ENCODE data around the gene NAXD. TPM values are rescaled to one million over a fixed set of nuclear protein-coding genes. Genes with fewer than 3 reads are reported as not detected.
A peak's percentile ranks its signal among the peaks of the same experiment; 100 is the strongest.

The NAXD gene
- total RNA-seq, 1 donor from 2014 or later: 32.7 TPM

- peaks cover 3% of the 10 kb centered on the region for H3K9me3 Mint-ChIP-seq
- DNase-seq (no peak), ATAC-seq (ENCODE audit: low read depth) (no peak)
- no peaks in the 10 kb centered on the region for H3K27me3 Mint-ChIP-seq
- TF ChIP-seq CTCF (IDR thresholded peaks at IDR 0.05): no peak
- peaks cover 71% of the 10 kb centered on the region for H3K36me3 Mint-ChIP-seq (ENCODE audit: low read depth)
- intact Hi-C loops (cut with micrococcal nuclease): no loop called here
- CTCF ChIA-PET: no interaction called here
- POLR2A ChIA-PET: no interaction called here
- peaks cover 84% of the 10 kb centered on the region for H3K4me1 Mint-ChIP-seq
- no peak overlapping the region for H3K4me3 Mint-ChIP-seq
- no peak overlapping the region for H3K27ac Mint-ChIP-seq
These were observed 46.7 kb downstream of the NAXD start for GRCh38 chr13:110662091-110662490.

- Mint-ChIP-seq H3K36me3 (ENCODE audit: low read depth) (peaks cover 77% of the 10 kb centered on the region), H3K9me3 (peaks cover 3% of the 10 kb centered on the region), H3K27ac (no peak overlapping the region), H3K4me1 (peaks cover 83% of the 10 kb centered on the region), H3K4me3 (no peak overlapping the region), H3K27me3 (no peaks in the 10 kb centered on the region)
- ChIA-PET POLR2A (interaction anchor here (0.6 to 1.7 kb wide), 3 partner anchors 13 to 236 kb away, joined by 4 to 8 read pairs (median 4); no protein-coding TSS in a partner anchor), CTCF (interaction anchor here (1.1 kb wide), 1 partner anchor 14 kb away, joined by 3 read pairs; no protein-coding TSS in a partner anchor)
- ATAC-seq (ENCODE audit: low read depth) (no peak), DNase-seq (no peak)
- intact Hi-C loops (cut with micrococcal nuclease): no loop called here
- no peak for TF ChIP-seq CTCF (IDR thresholded peaks at IDR 0.05)
These were observed 47.6 kb downstream of the NAXD start for GRCh38 chr13:110662777-110663443.

- intact Hi-C loops (cut with micrococcal nuclease): no loop called here
- Mint-ChIP-seq H3K27ac (no peak overlapping the region), H3K4me3 (no peak overlapping the region), H3K9me3 (peaks cover 3% of the 10 kb centered on the region), H3K36me3 (ENCODE audit: low read depth) (peaks cover 76% of the 10 kb centered on the region), H3K4me1 (peaks cover 79% of the 10 kb centered on the region), H3K27me3 (no peaks in the 10 kb centered on the region)
- ChIA-PET CTCF (interaction anchor here (1.1 kb wide), 1 partner anchor 13 kb away, joined by 3 read pairs; no protein-coding TSS in a partner anchor), POLR2A (interaction anchor here (1.7 kb wide), 2 partner anchors 13 to 52 kb away, joined by 4 to 8 read pairs; no protein-coding TSS in a partner anchor)
- DNase-seq (no peak), ATAC-seq (ENCODE audit: low read depth) (no peak)
- no peak for TF ChIP-seq CTCF (IDR thresholded peaks at IDR 0.05)
These were observed 48.1 kb downstream of the NAXD start for GRCh38 chr13:110663491-110663890.

DNA sequence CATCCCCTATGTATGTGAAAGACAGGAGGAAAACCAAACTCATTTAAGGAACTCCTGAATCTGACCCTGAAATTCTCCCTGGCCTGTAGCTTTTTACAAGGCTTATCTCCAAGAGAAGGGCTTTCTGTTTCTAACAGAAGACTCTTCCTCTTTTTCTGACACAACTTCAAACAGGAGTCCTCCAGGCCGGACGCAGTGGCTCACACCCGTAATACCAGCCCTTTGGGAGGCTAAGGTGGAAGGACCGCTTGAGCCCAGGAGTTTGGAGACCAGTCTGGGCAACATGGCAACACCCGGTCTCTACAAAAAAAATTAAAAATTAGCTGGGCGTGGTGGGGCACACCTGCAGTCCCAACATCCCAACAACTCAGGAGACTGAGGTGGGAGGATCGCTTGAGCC is 48.7 kb downstream of the NAXD start:
- POLR2A ChIA-PET: interaction anchor here (1.7 to 3.4 kb wide), 3 partner anchors 12 to 51 kb away, joined by 4 to 40 read pairs (median 8); no protein-coding TSS in a partner anchor
- intact Hi-C loops (cut with micrococcal nuclease): no loop called here
- H3K4me1 Mint-ChIP-seq: peaks cover 74% of the 10 kb centered on the region
- TF ChIP-seq CTCF (IDR thresholded peaks at IDR 0.05): no peak
- no peak for DNase-seq
- H3K27ac Mint-ChIP-seq: no peak overlapping the region
- H3K27me3 Mint-ChIP-seq: no peaks in the 10 kb centered on the region
- peaks cover 3% of the 10 kb centered on the region for H3K9me3 Mint-ChIP-seq
- CTCF ChIA-PET: interaction anchor here (1.1 kb wide), 1 partner anchor 13 kb away, joined by 3 read pairs; no protein-coding TSS in a partner anchor
- no peak for ATAC-seq (ENCODE audit: low read depth)
- H3K4me3 Mint-ChIP-seq: peak overlapping the region; percentile 11
- peaks cover 81% of the 10 kb centered on the region for H3K36me3 Mint-ChIP-seq (ENCODE audit: low read depth)

DNA sequence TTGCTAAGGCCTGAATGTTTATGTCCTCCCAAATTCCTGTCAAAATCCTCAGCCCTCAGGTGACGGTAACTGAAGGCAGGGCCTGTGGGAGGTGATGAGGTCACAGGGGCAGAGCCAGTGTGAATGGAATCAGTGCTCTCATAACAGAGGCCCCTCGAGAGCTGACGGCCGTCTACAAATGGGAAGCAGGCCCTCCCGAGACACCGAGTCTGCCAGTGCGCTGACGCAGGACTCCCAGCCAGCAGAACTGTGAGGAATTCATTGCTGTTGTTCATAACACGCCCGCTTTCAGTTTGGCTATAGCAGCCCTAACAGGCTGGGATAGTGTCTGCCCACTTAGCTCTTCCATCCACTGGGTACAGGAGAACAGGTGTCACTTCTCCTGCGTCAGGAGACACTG is 49.3 kb downstream of the NAXD start:
- H3K36me3 Mint-ChIP-seq (ENCODE audit: low read depth): peaks cover 82% of the 10 kb centered on the region
- ATAC-seq (ENCODE audit: low read depth) (no peak), DNase-seq (no peak)
- H3K27me3 Mint-ChIP-seq: no peaks in the 10 kb centered on the region
- ChIA-PET CTCF (interaction anchor here (1.7 kb wide), 2 partner anchors 12 to 16 kb away, joined by 5 read pairs; no protein-coding TSS in a partner anchor), POLR2A (interaction anchor here (0.9 to 3.4 kb wide), 4 partner anchors 10 to 48 kb away, joined by 3 to 40 read pairs (median 5); no protein-coding TSS in a partner anchor)
- no peak overlapping the region for H3K27ac Mint-ChIP-seq
- no peak overlapping the region for H3K4me3 Mint-ChIP-seq
- H3K4me1 Mint-ChIP-seq: peaks cover 69% of the 10 kb centered on the region
- peaks cover 3% of the 10 kb centered on the region for H3K9me3 Mint-ChIP-seq
- no peak for TF ChIP-seq CTCF (IDR thresholded peaks at IDR 0.05)
- intact Hi-C loops (cut with micrococcal nuclease): loop anchor here (1.0 kb wide), 2 partner anchors 11 to 12 kb away; no protein-coding TSS in a partner anchor

Measured in activated B cell treated with CpG ODN at 0.5 μM for 24 hours (primary cell).